HepG2 (cell line): ENCODE results near the gene PSKH1. TPM values are rescaled to one million over a fixed set of nuclear protein-coding genes. Genes with fewer than 3 reads are reported as not detected.

Experiments
- CBFB ChIP-seq: sonication (generic); formaldehyde crosslinking; IDR thresholded peaks from 2 replicates; pipeline ENCODE4 v1.4.0; 2020; ENCODE audit warnings: missing genetic modification reagents
- FUBP1 ChIP-seq: sonication (generic); formaldehyde crosslinking; IDR thresholded peaks from 2 replicates; pipeline ENCODE4 v1.5.1; 2020; ENCODE audit warnings: missing genetic modification reagents, mild to moderate bottlenecking, borderline replicate concordance
- HNF4G ChIP-seq, 2 experiments: sonication (generic) in 1 of 2; formaldehyde crosslinking in 1 of 2; IDR thresholded peaks; 2 replicates each; pipeline versions ENCODE4 v1.4.0 to v1.6.1; 2011 to 2020; ENCODE audit warnings: borderline replicate concordance in 2 of 2, low read depth in 2 of 2, mild to moderate bottlenecking in 2 of 2, low read length in 1 of 2, missing genetic modification reagents in 1 of 2, moderate library complexity in 1 of 2
- KDM5A ChIP-seq: fragments of 200-600 bp; sonication (generic); IDR thresholded peaks from 2 replicates; pipeline ENCODE4 v1.7.0; 2018; ENCODE audit warnings: antibody characterized with exemption, mild to moderate bottlenecking, low read length, borderline replicate concordance
- RNF2 ChIP-seq: fragments of 450-650 bp; conservative IDR thresholded peaks from 2 replicates; pipeline ENCODE4 v1.6.1; 2016; ENCODE audit warnings: low read depth
- SMAD3 ChIP-seq: sonication (generic); formaldehyde crosslinking; IDR thresholded peaks from 2 replicates; pipeline ENCODE4 v1.4.0; 2020; ENCODE audit warnings: missing genetic modification reagents
- TAF1 ChIP-seq: sonication (generic); formaldehyde crosslinking; IDR thresholded peaks from 2 replicates; pipeline ENCODE4 v1.4.0; 2020; ENCODE audit warnings: missing genetic modification reagents
- TARDBP ChIP-seq: sonication (generic); formaldehyde crosslinking; IDR thresholded peaks from 2 replicates; pipeline ENCODE4 v1.8.0; 2022; ENCODE audit warnings: mild to moderate bottlenecking, missing genetic modification reagents
- ZC3H4 ChIP-seq: sonication (generic); formaldehyde crosslinking; IDR thresholded peaks from 2 replicates; pipeline ENCODE4 v1.4.0; 2020; ENCODE audit warnings: missing genetic modification reagents, borderline replicate concordance
- ZNF12 ChIP-seq: sonication (generic); formaldehyde crosslinking; IDR thresholded peaks from 2 replicates; pipeline ENCODE4 v1.5.0; 2020; ENCODE audit warnings: missing genetic modification reagents
- ZNF326 ChIP-seq: sonication (generic); formaldehyde crosslinking; IDR thresholded peaks from 2 replicates; pipeline ENCODE4 v1.4.0; 2020; ENCODE audit warnings: missing genetic modification reagents, borderline replicate concordance
- ZNF564 ChIP-seq: sonication (generic); formaldehyde crosslinking; IDR thresholded peaks from 2 replicates; pipeline ENCODE4 v1.8.1; 2023; ENCODE audit warnings: mild to moderate bottlenecking, missing genetic modification reagents
- ZNF574 ChIP-seq: sonication (generic); formaldehyde crosslinking; IDR thresholded peaks from 2 replicates; pipeline ENCODE4 v1.4.0; 2020; ENCODE audit warnings: missing genetic modification reagents
- ZNF660 ChIP-seq: sonication (generic); formaldehyde crosslinking; IDR thresholded peaks from 2 replicates; pipeline ENCODE4 v1.5.1; 2020; ENCODE audit warnings: mild to moderate bottlenecking, low read depth, missing genetic modification reagents, borderline replicate concordance
- ZNF749 ChIP-seq: sonication (generic); formaldehyde crosslinking; IDR thresholded peaks from 2 replicates; pipeline ENCODE4 v1.8.0; 2022; ENCODE audit warnings: mild to moderate bottlenecking, missing genetic modification reagents, moderate library complexity, borderline replicate concordance
- polyA plus RNA-seq, 8 experiments: library from polyadenylated mRNA; depleted of rRNA in 3 of 8; stranded (reverse) in 7 of 8; unstranded in 1 of 8; fragments of >200 nt; fragmentation: Illumina TruSeq in 4 of 8; extraction: Trizol in 4 of 8; gene quantifications; 2 replicates each; pipeline versions ENCODE4 v1.2.1 to v1.2.3, GENCODE V29; 2011 to 2016; ENCODE audit warnings: low read depth in 4 of 8, missing spikeins in 1 of 8, mixed read lengths in 1 of 8; ENCODE audit not compliant: insufficient read depth in 1 of 8
- total RNA-seq, 5 experiments: library from RNA; depleted of rRNA; stranded (reverse); fragments of >200 nt; fragmentation: Illumina TruSeq; extraction: Trizol; gene quantifications; 2 replicates each; pipeline ENCODE4 v1.2.3, GENCODE V29; 2016; ENCODE audit warnings: low read depth in 1 of 5
- TF ChIP-seq, protein P1 (sequence below): IDR thresholded peaks from 2 replicates; pipeline ENCODE4 v1.6.1; 2018; ENCODE audit warnings: missing genetic modification reagents
- TF ChIP-seq, protein P2 (sequence below): sonication (generic); formaldehyde crosslinking; conservative IDR thresholded peaks from 2 replicates; pipeline ENCODE4 v1.8.0; 2022; ENCODE audit warnings: low read depth, missing genetic modification reagents

PSKH1 gene
- total and polyA plus RNA-seq, 2 of the 13 experiments (the other 11 are each of a cell fraction or from before 2014, with no cell fraction given) = 8.4 to 19.1 TPM

DNA sequence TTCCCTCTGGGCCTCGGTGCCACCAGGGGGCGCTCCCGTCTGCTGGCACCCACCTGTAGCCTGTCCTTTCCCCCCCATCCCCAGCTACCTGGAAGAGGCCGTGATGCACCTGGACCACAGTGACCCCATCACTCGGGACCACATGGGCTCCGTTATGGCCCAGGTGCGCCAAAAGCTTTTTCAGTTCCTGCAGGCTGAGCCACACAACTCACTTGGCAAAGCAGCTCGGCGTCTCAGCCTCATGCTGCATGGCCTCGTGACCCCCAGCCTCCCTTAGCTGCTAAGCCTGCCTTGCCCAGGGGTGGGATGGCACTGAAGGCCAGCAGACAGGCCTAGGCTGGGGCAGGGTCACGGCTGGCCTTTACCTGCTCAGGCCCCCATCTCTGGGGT lies 9.2 kb upstream of the PSKH1 start (continued):
- no peak for TF ChIP-seq FUBP1 (CRISPR knock-in tag)
- TF ChIP-seq KDM5A = no peak
- TF ChIP-seq ZNF574 (CRISPR knock-in tag) = 0 out of 2 replicates have a peak, but pooled peaks have one; percentile 37
- peak; percentile 43; the same call in 1 of the 2 replicates for TF ChIP-seq TARDBP (CRISPR knock-in tag)
- no peak for TF ChIP-seq ZNF660 (CRISPR knock-in tag)
- no peak for TF ChIP-seq ZC3H4 (CRISPR knock-in tag)
- no peak for TF ChIP-seq HNF4G (IDR thresholded peaks at IDR 0.05; ENCODE audit: borderline replicate concordance, low read depth, low read length)
- no peak for TF ChIP-seq HNF4G (CRISPR knock-in tag; IDR thresholded peaks at IDR 0.05; ENCODE audit: borderline replicate concordance, low read depth)
- no peak for TF ChIP-seq ZNF12 (CRISPR knock-in tag)
- TF ChIP-seq RNF2 = no peak
- TF ChIP-seq CBFB (CRISPR knock-in tag) = 0 out of 2 replicates have a peak, but pooled peaks have one; percentile 39
- TF ChIP-seq SMAD3 (CRISPR knock-in tag) = no peak
- TF ChIP-seq, protein P1, sequence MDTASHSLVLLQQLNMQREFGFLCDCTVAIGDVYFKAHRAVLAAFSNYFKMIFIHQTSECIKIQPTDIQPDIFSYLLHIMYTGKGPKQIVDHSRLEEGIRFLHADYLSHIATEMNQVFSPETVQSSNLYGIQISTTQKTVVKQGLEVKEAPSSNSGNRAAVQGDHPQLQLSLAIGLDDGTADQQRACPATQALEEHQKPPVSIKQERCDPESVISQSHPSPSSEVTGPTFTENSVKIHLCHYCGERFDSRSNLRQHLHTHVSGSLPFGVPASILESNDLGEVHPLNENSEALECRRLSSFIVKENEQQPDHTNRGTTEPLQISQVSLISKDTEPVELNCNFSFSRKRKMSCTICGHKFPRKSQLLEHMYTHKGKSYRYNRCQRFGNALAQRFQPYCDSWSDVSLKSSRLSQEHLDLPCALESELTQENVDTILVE (CRISPR knock-in tag) = peak; percentile 27; the same call in 1 of the 2 replicates
- TF ChIP-seq TAF1 (CRISPR knock-in tag) = no peak
- no peak for TF ChIP-seq ZNF564
- no peak for TF ChIP-seq ZNF749
- TF ChIP-seq ZNF326 (CRISPR knock-in tag) = no peak
- TF ChIP-seq, protein P2, sequence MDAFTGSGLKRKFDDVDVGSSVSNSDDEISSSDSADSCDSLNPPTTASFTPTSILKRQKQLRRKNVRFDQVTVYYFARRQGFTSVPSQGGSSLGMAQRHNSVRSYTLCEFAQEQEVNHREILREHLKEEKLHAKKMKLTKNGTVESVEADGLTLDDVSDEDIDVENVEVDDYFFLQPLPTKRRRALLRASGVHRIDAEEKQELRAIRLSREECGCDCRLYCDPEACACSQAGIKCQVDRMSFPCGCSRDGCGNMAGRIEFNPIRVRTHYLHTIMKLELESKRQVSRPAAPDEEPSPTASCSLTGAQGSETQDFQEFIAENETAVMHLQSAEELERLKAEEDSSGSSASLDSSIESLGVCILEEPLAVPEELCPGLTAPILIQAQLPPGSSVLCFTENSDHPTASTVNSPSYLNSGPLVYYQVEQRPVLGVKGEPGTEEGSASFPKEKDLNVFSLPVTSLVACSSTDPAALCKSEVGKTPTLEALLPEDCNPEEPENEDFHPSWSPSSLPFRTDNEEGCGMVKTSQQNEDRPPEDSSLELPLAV (CRISPR knock-in tag) = no peak
